Transverse colon (tissue), 4 donors: ENCODE results near the gene RACGAP1. TPM values are rescaled to one million over a fixed set of nuclear protein-coding genes. Genes with fewer than 3 reads are reported as not detected.
"Not testable (repeated sequence)": the region's sequence is repeated elsewhere in the genome, so short reads cannot be mapped to it uniquely, and the experiment has no call there.

ENCODE experiments used
- DNase-seq: peaks from one replicate; pipeline ENCODE4 v3.0.0-alpha.2; 2019
- H3K27ac ChIP-seq, 4 donors: fragments of 200-600 bp; sonication (generic); 2 replicates each; pipeline ENCODE4 v1.5.1; 2016 to 2018; ENCODE audit warnings: inconsistent platforms in 4 of 4
- H3K27me3 ChIP-seq: fragments of 200-600 bp; sonication (generic); 2 replicates; pipeline ENCODE4 v1.5.1; 2017; ENCODE audit warnings: inconsistent platforms
- H3K36me3 ChIP-seq, 4 donors: fragments of 200-600 bp; sonication (generic); 2 replicates each; pipeline ENCODE4 v1.5.1; 2017 to 2019; ENCODE audit warnings: inconsistent platforms in 4 of 4
- H3K4me1 ChIP-seq, 4 donors: fragments of 200-600 bp; sonication (generic); 2 replicates each; pipeline ENCODE4 v1.5.1; 2017 to 2020; ENCODE audit warnings: inconsistent platforms in 4 of 4
- H3K4me3 ChIP-seq, 4 donors: fragments of 200-600 bp; sonication (generic); 1 replicate in 1 of 4; 2 replicates in 3 of 4; pipeline versions ENCODE4 v1.5.1 to v1.6.1; 2017 to 2019; ENCODE audit warnings: inconsistent platforms in 4 of 4
- H3K9me3 ChIP-seq, 2 donors: fragments of 200-600 bp; sonication (generic); 2 replicates each; pipeline ENCODE4 v1.5.1; 2017 to 2019; ENCODE audit warnings: inconsistent platforms in 2 of 2
- CTCF ChIP-seq, 5 experiments: fragments of 200-600 bp in 3 of 5; fragments of 450-650 bp in 2 of 5; sonication (generic) in 3 of 5; IDR thresholded peaks; 1 replicate in 2 of 5; 2 replicates in 3 of 5; pipeline ENCODE4 v1.5.1; 2016 to 2017; ENCODE audit warnings: antibody characterized with exemption in 5 of 5, inconsistent platforms in 3 of 5, mild to moderate bottlenecking in 2 of 5, moderate library complexity in 1 of 5
- EP300 ChIP-seq: sonication (generic); formaldehyde crosslinking; IDR thresholded peaks from one replicate; pipeline ENCODE4 v1.6.1; 2017; ENCODE audit warnings: antibody characterized with exemption, low read depth
- POLR2A ChIP-seq: fragments of 450-650 bp; IDR thresholded peaks from one replicate; pipeline ENCODE4 v1.6.1; 2016; ENCODE audit warnings: antibody characterized with exemption, mild to moderate bottlenecking, moderate library complexity
- POLR2AphosphoS5 ChIP-seq, 3 donors: sonication (generic); formaldehyde crosslinking; IDR thresholded peaks; one replicate each; pipeline ENCODE4 v1.6.1; 2016; ENCODE audit warnings: antibody characterized with exemption in 3 of 3
- WGBS, 2 donors: methylation state at CpG; one replicate each; pipeline ENCODE4 v1.1.5; 2018; ENCODE audit warnings: low coverage in 1 of 2; 5-methylcytosine and 5-hydroxymethylcytosine counted together
- in situ Hi-C, 4 donors: fragments of 200-750 bp; cut with MboI; loops; one replicate each; pipeline versions ENCODE4 v1.15.0 to v1.15.1; 2017; ENCODE audit warnings: low sequenced_read_pairs in 3 of 4, low pct_ligation_motif_present in 1 of 4, low pct_unique_long_range_greater_than_20kb in 1 of 4
- intact Hi-C: fragments of 100-400 bp; cut with DNase I; formaldehyde crosslinking; loops from one replicate; pipeline ENCODE4 v1.15.1; 2023; ENCODE audit warnings: low total_unique reads
- total RNA-seq, 4 donors: library from RNA; depleted of rRNA; stranded (reverse); fragments of >200 nt; gene quantifications; one replicate each; pipeline ENCODE4 v1.1.0, GENCODE V29; 2016

Gene RACGAP1
- total RNA-seq, 4 donors from 2014 or later: 5.0 to 13.4 (median 9.3) TPM

GRCh38 chr12:49987625-49988303, 37.5 kb downstream of the RACGAP1 start:
- Histone ChIP-seq H3K27me3 (no peaks in the 10 kb centered on the region), H3K36me3 (peaks cover 0 to 23% (median 0%) of the 10 kb centered on the region in 4 donors), H3K4me1 (peaks cover 0 to 24% (median 9%) of the 10 kb centered on the region in 4 donors), H3K9me3 (no peaks in the 10 kb centered on the region), H3K4me3 (no peak overlapping the region), H3K27ac (peak overlapping the region in 3 of 4 donors; percentile 31 to 45 (median 33))
- in situ Hi-C loops: no loop called here
- WGBS, 2 donors: 73 to 83% methylated on average over 2 to 4 of the region's 4 CpGs
- no peak for DNase-seq
- no peak for TF ChIP-seq EP300
- TF ChIP-seq POLR2AphosphoS5 (IDR thresholded peaks at IDR 0.05): no peak
- no peak for TF ChIP-seq CTCF (IDR thresholded peaks at IDR 0.05)
- no peak for TF ChIP-seq POLR2A
- intact Hi-C loops: no loop called here

- intact Hi-C loops, H3K9me3 ChIP-seq, DNase-seq, in situ Hi-C loops, H3K27ac ChIP-seq, H3K4me3 ChIP-seq, H3K27me3 ChIP-seq: not testable (repeated sequence)
- Histone ChIP-seq H3K4me1 (peaks cover 0 to 33% (median 9%) of the 10 kb centered on the region in 4 donors), H3K36me3 (peaks cover 0 to 14% (median 0%) of the 10 kb centered on the region in 4 donors)
- 88% methylated on average over 1 to 3 of the region's 3 CpGs for WGBS, 2 donors
These were observed 38.8 kb downstream of the RACGAP1 start for GRCh38 chr12:49986476-49986875.

- TF ChIP-seq CTCF (IDR thresholded peaks at IDR 0.05) (no peak), POLR2AphosphoS5 (IDR thresholded peaks at IDR 0.05) (no peak), POLR2A (no peak), EP300 (no peak)
- H3K4me3 ChIP-seq: no peak overlapping the region
- no peak for DNase-seq
- WGBS, 2 donors: 82% methylated on average over 5 of the region's 5 CpGs; no CpG with 5 or more reads in 1 of the 2 donors
- peaks cover 0 to 13% (median 0%) of the 10 kb centered on the region in 4 donors for H3K36me3 ChIP-seq
- peaks cover 0 to 33% (median 9%) of the 10 kb centered on the region in 4 donors for H3K4me1 ChIP-seq
- intact Hi-C loops: no loop called here
- H3K27me3 ChIP-seq: no peaks in the 10 kb centered on the region
- H3K27ac ChIP-seq: no peak overlapping the region
- in situ Hi-C loops: no loop called here
- H3K9me3 ChIP-seq: no peaks in the 10 kb centered on the region
These were observed 39.3 kb downstream of the RACGAP1 start for GRCh38 chr12:49985981-49986380.

GRCh38 chr12:49984476-49985359, 40.6 kb downstream of the RACGAP1 start:
- 82% methylated on average over 9 of the region's 9 CpGs; no CpG with 5 or more reads in 1 of the 2 donors for WGBS, 2 donors
- in situ Hi-C loops: no loop called here
- intact Hi-C loops: no loop called here
- no peak for DNase-seq
- Histone ChIP-seq H3K4me3 (no peak overlapping the region), H3K27ac (peak overlapping the region in 3 of 4 donors; percentile 6 to 27 (median 9)), H3K36me3 (no peaks in the 10 kb centered on the region), H3K4me1 (peaks cover 0 to 33% (median 9%) of the 10 kb centered on the region in 4 donors), H3K27me3 (no peaks in the 10 kb centered on the region), H3K9me3 (no peaks in the 10 kb centered on the region)
- TF ChIP-seq CTCF (IDR thresholded peaks at IDR 0.05) (no peak), EP300 (no peak), POLR2AphosphoS5 (IDR thresholded peaks at IDR 0.05) (no peak), POLR2A (no peak)
